GM12801 (cell line): ENCODE data around the gene OCA2.

Experiments
- CTCF ChIP-seq: IDR thresholded peaks from one replicate; pipeline ENCODE4 v1.5.1; 2011; ENCODE audit warnings: control low read depth; ENCODE audit not compliant: insufficient read length; ENCODE audit errors: extremely low read depth

The OCA2 gene

GRCh38 chr15:28103831-28104230, 4.7 kb upstream of the OCA2 start:
- TF ChIP-seq CTCF, result no peak

- no peak for TF ChIP-seq CTCF
Observed at GRCh38 chr15:28101983-28102441, 2.9 kb upstream of the OCA2 start.

GRCh38 chr15:28101201-28101600, 2.1 kb upstream of the OCA2 start:
- TF ChIP-seq CTCF, result no peak

GRCh38 chr15:28100516-28101195, 1.5 kb upstream of the OCA2 start:
- TF ChIP-seq CTCF, result no peak

- no peak for TF ChIP-seq CTCF
Observed at GRCh38 chr15:28099555-28100140, 533 bp upstream of the OCA2 start.

GRCh38 chr15:28098360-28098765, 752 bp downstream of the OCA2 start:
- no peak for TF ChIP-seq CTCF

GRCh38 chr15:28097656-28098359, 1.3 kb downstream of the OCA2 start:
- no peak for TF ChIP-seq CTCF
